ENCODE data around the gene PEMT. TPM values are rescaled to one million over a fixed set of nuclear protein-coding genes. Genes with fewer than 3 reads are reported as not detected.
A peak's percentile ranks its signal among the peaks of the same experiment; 100 is the strongest.

The PEMT gene
- total RNA-seq, 1 donor from 2014 or later: 87.2 TPM

DNA sequence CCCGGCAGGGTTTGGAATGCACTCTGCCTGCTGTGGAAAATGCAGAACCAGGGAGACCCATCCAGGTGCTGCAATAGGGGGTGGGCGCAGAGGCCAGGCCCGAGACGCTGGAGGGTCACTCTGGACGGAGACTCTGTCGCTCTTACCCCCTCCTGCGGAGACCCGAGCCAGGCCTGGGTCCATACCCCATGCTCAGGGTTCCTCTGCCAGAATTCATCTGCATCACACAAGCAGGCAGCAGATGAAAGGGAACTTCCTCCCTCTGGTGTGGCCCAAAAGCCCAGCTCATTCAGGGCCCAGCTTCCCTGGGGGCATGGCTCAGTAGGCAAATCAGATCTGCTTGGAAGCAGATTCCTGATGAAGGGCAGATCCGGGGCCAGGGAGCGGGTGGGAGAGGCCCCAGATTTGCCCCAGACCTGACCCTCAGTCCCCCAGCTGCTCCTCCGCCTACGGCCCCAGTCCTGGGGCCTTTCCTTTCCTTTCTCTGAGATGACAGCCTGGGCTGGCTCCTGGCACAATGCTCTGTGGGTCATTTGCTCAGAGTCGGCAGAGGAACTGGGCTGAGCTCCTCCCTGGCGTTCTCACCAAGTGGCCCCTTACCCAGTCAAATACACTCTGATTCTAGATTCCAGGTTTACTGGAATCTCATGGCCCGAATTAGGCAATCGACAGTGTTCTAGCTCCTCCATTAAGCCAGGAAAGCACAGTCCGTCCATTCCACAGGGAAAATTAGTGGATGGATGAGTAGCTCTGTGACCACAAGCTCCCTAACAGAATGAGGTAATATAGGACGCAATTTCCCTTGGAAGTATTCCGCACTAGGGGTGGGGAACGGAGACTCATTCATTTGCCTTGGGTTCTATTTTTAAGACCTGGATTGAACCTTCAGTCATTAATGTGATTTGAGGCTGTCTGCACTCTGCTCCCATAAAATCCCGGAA lies 76.2 kb downstream of the PEMT start:
- Histone ChIP-seq H3K4me3 (ENCODE audit: low read depth, low read length) (no peak overlapping the region), H3K36me3 (ENCODE audit: control insufficient read depth, insufficient read depth, low read length) (no peaks in the 10 kb centered on the region), H3K27me3 (ENCODE audit: control insufficient read depth, insufficient read depth, low read length) (peaks cover 4% of the 10 kb centered on the region)
- DNase-seq (ENCODE audit: low read depth): peak; percentile 76
- TF ChIP-seq CTCF (IDR thresholded peaks at IDR 0.05; ENCODE audit: insufficient read depth, low read length, poor library complexity, severe bottlenecking): no peak

GRCh38 chr17:17514361-17514992 lies 77.0 kb downstream of the PEMT start:
- H3K4me3 ChIP-seq (ENCODE audit: low read depth, low read length): no peak overlapping the region
- TF ChIP-seq CTCF (IDR thresholded peaks at IDR 0.05; ENCODE audit: insufficient read depth, low read length, poor library complexity, severe bottlenecking): no peak
- H3K36me3 ChIP-seq (ENCODE audit: control insufficient read depth, insufficient read depth, low read length): no peaks in the 10 kb centered on the region
- H3K27me3 ChIP-seq (ENCODE audit: control insufficient read depth, insufficient read depth, low read length): peaks cover 4% of the 10 kb centered on the region
- DNase-seq (ENCODE audit: low read depth): no peak

DNA sequence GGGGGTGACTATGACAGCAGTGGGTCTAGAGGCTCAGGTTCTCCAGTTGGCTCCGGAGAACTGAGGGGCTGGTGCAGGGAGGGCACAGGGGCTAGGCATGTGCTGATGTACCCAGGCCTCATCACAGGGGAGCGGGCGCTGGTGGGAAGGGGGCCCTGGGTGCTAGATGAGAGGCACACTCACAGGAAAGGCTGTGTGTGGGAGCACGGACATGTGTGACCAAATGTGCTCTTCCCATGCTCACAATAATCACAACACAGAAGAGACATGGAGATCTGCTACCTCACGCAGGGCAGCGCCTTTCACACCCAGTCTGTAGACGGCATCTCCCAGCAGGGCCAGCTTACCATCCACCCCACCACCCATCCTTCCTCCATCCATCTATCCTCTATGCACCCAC lies 77.9 kb downstream of the PEMT start:
- Histone ChIP-seq H3K4me3 (ENCODE audit: low read depth, low read length) (no peak overlapping the region), H3K36me3 (ENCODE audit: control insufficient read depth, insufficient read depth, low read length) (no peaks in the 10 kb centered on the region), H3K27me3 (ENCODE audit: control insufficient read depth, insufficient read depth, low read length) (peaks cover 4% of the 10 kb centered on the region)
- TF ChIP-seq CTCF (IDR thresholded peaks at IDR 0.05; ENCODE audit: insufficient read depth, low read length, poor library complexity, severe bottlenecking): no peak
- no peak for DNase-seq (ENCODE audit: low read depth)

DNA sequence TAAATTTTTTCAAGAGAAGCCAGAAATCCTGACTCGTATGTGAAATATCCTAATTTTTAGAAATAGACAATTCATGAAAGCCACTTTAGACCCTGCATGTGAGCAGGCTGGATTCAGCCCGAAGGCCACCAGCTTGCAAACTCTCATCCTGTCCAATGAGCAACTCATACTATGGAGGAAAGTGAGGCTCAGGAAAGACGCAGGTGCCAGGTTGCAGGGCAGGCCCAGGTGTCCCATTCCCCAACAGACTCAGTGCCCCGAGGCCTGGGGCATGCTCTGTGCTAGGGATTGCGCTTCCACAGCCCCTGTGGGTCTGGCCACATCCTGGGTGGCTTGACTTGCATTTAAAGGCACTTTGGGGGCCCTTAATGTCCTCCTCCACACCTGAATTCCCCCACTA lies 78.6 kb downstream of the PEMT start:
- no peak for DNase-seq (ENCODE audit: low read depth)
- Histone ChIP-seq H3K4me3 (ENCODE audit: low read depth, low read length) (no peak overlapping the region), H3K27me3 (ENCODE audit: control insufficient read depth, insufficient read depth, low read length) (no peaks in the 10 kb centered on the region), H3K36me3 (ENCODE audit: control insufficient read depth, insufficient read depth, low read length) (no peaks in the 10 kb centered on the region)
- no peak for TF ChIP-seq CTCF (IDR thresholded peaks at IDR 0.05; ENCODE audit: insufficient read depth, low read length, poor library complexity, severe bottlenecking)

DNA sequence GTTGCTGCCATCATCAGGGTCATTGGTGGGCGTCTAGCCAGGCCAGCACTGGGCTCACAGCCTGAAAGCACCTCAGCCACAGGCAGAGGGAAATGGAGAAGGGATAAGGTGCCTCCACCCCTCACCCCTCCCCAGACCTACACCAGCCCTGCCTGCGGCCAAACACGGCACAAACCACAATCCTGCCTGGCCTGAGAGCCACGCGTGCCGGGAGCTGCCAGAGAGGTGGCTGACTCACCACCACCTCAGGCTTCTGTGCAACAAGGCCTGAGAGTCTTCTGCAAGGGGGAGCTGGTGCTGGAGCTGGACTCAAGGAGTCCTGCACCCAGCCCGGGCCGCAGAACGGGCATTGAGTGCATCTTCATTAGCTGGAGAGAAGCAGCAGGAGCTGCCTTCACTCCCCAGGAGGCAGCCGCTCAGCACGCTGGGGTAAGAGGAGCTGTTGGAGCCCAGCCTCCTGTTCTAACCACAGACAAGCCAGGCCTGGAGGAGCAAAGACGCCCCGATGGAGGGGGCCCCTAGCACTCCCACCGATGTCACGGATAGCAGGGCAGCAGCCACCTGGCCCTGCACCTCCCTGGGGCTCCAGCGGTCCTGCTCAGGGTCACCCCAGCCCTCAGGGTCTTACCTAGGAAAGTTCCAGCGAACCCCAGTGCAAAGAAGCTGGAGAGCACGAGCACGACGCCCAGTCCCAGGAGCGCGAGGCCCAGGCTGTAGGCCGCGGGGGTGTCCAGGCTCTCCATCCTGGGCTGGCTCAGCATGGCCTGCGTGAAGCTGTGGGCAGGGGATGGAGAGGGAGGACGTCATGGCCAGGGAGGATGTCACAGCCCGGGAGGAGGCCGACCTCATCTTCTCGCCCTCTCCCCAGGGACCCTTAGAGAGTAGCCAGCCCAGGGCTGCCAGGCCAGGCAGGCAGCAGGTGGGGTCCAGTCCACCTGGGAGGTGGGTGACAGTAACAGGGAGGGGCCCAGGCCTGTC lies 79.3 kb downstream of the PEMT start:
- DNase-seq (ENCODE audit: low read depth): peak; percentile 75
- TF ChIP-seq CTCF (IDR thresholded peaks at IDR 0.05; ENCODE audit: insufficient read depth, low read length, poor library complexity, severe bottlenecking): no peak
- no peak overlapping the region for H3K4me3 ChIP-seq (ENCODE audit: low read depth, low read length)
- no peaks in the 10 kb centered on the region for H3K27me3 ChIP-seq (ENCODE audit: control insufficient read depth, insufficient read depth, low read length)
- no peaks in the 10 kb centered on the region for H3K36me3 ChIP-seq (ENCODE audit: control insufficient read depth, insufficient read depth, low read length)
